Measurements from ENCODE around the gene ITGB5.

The ITGB5 gene

GRCh38 chr3:124895756-124896155 lies 8.6 kb upstream of the ITGB5 start:
- no peak for DNase-seq

GRCh38 chr3:124893526-124893925 lies 6.4 kb upstream of the ITGB5 start:
- DNase-seq = no peak

GRCh38 chr3:124890573-124891190 lies 3.5 kb upstream of the ITGB5 start:
- no peak for DNase-seq

- DNase-seq = no peak
Observed at GRCh38 chr3:124888482-124889441, 1.6 kb upstream of the ITGB5 start.

- DNase-seq = no peak
Observed at GRCh38 chr3:124887932-124888298, 750 bp upstream of the ITGB5 start.

GRCh38 chr3:124886168-124887056 lies 753 bp downstream of the ITGB5 start:
- DNase-seq = peak; percentile 42

GRCh38 chr3:124885466-124886167 lies 1.5 kb downstream of the ITGB5 start:
- peak; percentile 73 for DNase-seq

GRCh38 chr3:124884474-124885101 lies 2.6 kb downstream of the ITGB5 start:
- DNase-seq = no peak

GRCh38 chr3:124883766-124884473 lies 3.2 kb downstream of the ITGB5 start:
- DNase-seq = no peak

GRCh38 chr3:124882816-124883747 lies 4.1 kb downstream of the ITGB5 start:
- DNase-seq = peak; percentile 45

GRCh38 chr3:124881976-124882697 lies 5.0 kb downstream of the ITGB5 start:
- DNase-seq = no peak

GRCh38 chr3:124879337-124879680 lies 7.9 kb downstream of the ITGB5 start:
- no peak for DNase-seq

GRCh38 chr3:124878561-124879336 lies 8.4 kb downstream of the ITGB5 start:
- peak; percentile 97 for DNase-seq

- DNase-seq = no peak
Observed at GRCh38 chr3:124877674-124878073, 9.5 kb downstream of the ITGB5 start.

- no peak for DNase-seq
Observed at GRCh38 chr3:124876401-124876878, 10.7 kb downstream of the ITGB5 start.

GRCh38 chr3:124873226-124873625 lies 13.9 kb downstream of the ITGB5 start:
- peak; percentile 45 for DNase-seq

GRCh38 chr3:124867511-124867910 lies 19.7 kb downstream of the ITGB5 start:
- no peak for DNase-seq

GRCh38 chr3:124862006-124862405 lies 25.2 kb downstream of the ITGB5 start:
- DNase-seq = no peak

GRCh38 chr3:124861041-124861440 lies 26.1 kb downstream of the ITGB5 start:
- DNase-seq = no peak
